Measurements from ENCODE around the gene CFAP100. TPM values are rescaled to one million over a fixed set of nuclear protein-coding genes. Genes with fewer than 3 reads are reported as not detected.

The CFAP100 gene
- total and polyA plus RNA-seq, 10 of the 15 experiments (the other 5 are each of a cell fraction or from before 2014, with no cell fraction given): 0.04 to 0.27 TPM; not detected in 8

GRCh38 chr3:126389112-126389793 is 5.5 kb upstream of the CFAP100 start (continued):
- TF ChIP-seq TARDBP (IDR thresholded peaks at IDR 0.05; ENCODE audit: borderline replicate concordance): no peak
- no peak for TF ChIP-seq RAD51 (IDR thresholded peaks at IDR 0.05)
- TF ChIP-seq DPF2 (IDR thresholded peaks at IDR 0.05): 0 out of 2 replicates have a peak, but pooled peaks have one; percentile 27
- TF ChIP-seq CTCF (IDR thresholded peaks at IDR 0.05 in 2 of 3, conservative IDR thresholded peaks at IDR 0.05 in 1 of 3; ENCODE audit: control insufficient read depth in 2 of 3, extremely low read depth in 1 of 3, insufficient read depth in 1 of 3, low read depth in 3 of 3, low read length in 3 of 3): peak; percentile 77 to 99 (median 86)
- no peak for TF ChIP-seq ZNF217 (IDR thresholded peaks at IDR 0.05)
- TF ChIP-seq RUNX3 (IDR thresholded peaks at IDR 0.05; ENCODE audit: low read length): peak; percentile 21; the same call in 1 of the 2 replicates
- no peak for TF ChIP-seq HDAC2 (IDR thresholded peaks at IDR 0.05)
- no peak for TF ChIP-seq CHD1 (IDR thresholded peaks at IDR 0.05; ENCODE audit: low read depth, low read length)
- no peak for TF ChIP-seq MYB (IDR thresholded peaks at IDR 0.05; ENCODE audit: borderline replicate concordance, low read depth, low read length)
- TF ChIP-seq NFIC (IDR thresholded peaks at IDR 0.05; ENCODE audit: low read depth, low read length): no peak
- TF ChIP-seq FOS (IDR thresholded peaks at IDR 0.05; ENCODE audit: borderline replicate concordance, extremely low read depth, insufficient read length): no peak
- TF ChIP-seq EGR1 (IDR thresholded peaks at IDR 0.05; ENCODE audit: borderline replicate concordance in 1 of 2, low read depth in 2 of 2, low read length in 2 of 2): no peak
- no peak for TF ChIP-seq ASH2L (IDR thresholded peaks at IDR 0.05; ENCODE audit: borderline replicate concordance, low read depth)
- no peak for TF ChIP-seq ZBTB11 (CRISPR knock-in tag; IDR thresholded peaks at IDR 0.05)
- TF ChIP-seq SMARCA5 (IDR thresholded peaks at IDR 0.05): peak; percentile 81; the same call in 1 of the 2 replicates
- TF ChIP-seq ZNF687 (IDR thresholded peaks at IDR 0.05): peak; percentile 26; the same call in 1 of the 2 replicates
- TF ChIP-seq EED (IDR thresholded peaks at IDR 0.05; ENCODE audit: low read depth): no peak
- peak; percentile 86 for TF ChIP-seq SMC3 (IDR thresholded peaks at IDR 0.05; ENCODE audit: borderline replicate concordance, low read length)
- no peak for TF ChIP-seq MTA2 (IDR thresholded peaks at IDR 0.05; ENCODE audit: low read depth)
- no peak for TF ChIP-seq SREBF1 (IDR thresholded peaks at IDR 0.05; ENCODE audit: low read length)
- TF ChIP-seq ELK1 (IDR thresholded peaks at IDR 0.05; ENCODE audit: low read depth, low read length): no peak

All from GM12878 (cell line).